GM23338 (cell line): ENCODE data around the gene SSR4. TPM values are rescaled to one million over a fixed set of nuclear protein-coding genes. Genes with fewer than 3 reads are reported as not detected.

Experiments
- ATAC-seq: fragments of 200-7000 bp; cut with Tn5 transposase; 3 replicates; pipeline ENCODE4 v1.9.1; 2020
- DNase-seq: peaks from one replicate; pipeline ENCODE4 v3.0.0-alpha.2; 2015; ENCODE audit warnings: low spot score
- H2AFZ ChIP-seq: fragments of 200-600 bp; sonication (generic); 2 replicates; pipeline ENCODE4 v1.8.0; 2016; ENCODE audit warnings: antibody characterized with exemption, mild to moderate bottlenecking, moderate library complexity
- H3F3A ChIP-seq: fragments of 200-600 bp; sonication (generic); replicated peaks from 2 replicates; pipeline ENCODE4 v1.8.0; 2017; ENCODE audit warnings: antibody characterized with exemption, mixed run types, low read depth
- H3K27ac ChIP-seq: fragments of 200-600 bp; sonication (generic); 2 replicates; pipeline ENCODE4 v1.6.1; 2016; ENCODE audit warnings: low read depth
- H3K27me3 ChIP-seq: fragments of 200-600 bp; sonication (generic); 2 replicates; pipeline ENCODE4 v1.8.0; 2016; ENCODE audit warnings: mild to moderate bottlenecking, mixed run types, moderate library complexity; ENCODE audit not compliant: insufficient read depth
- H3K36me3 ChIP-seq: fragments of 200-600 bp; sonication (generic); 2 replicates; pipeline ENCODE4 v1.8.0; 2016; ENCODE audit warnings: mild to moderate bottlenecking; ENCODE audit not compliant: insufficient read depth
- H3K4me1 ChIP-seq: fragments of 200-600 bp; sonication (generic); 2 replicates; pipeline ENCODE4 v1.8.0; 2016; ENCODE audit warnings: mild to moderate bottlenecking, moderate library complexity; ENCODE audit not compliant: insufficient read depth
- H3K4me2 ChIP-seq: fragments of 200-600 bp; sonication (generic); 2 replicates; pipeline ENCODE4 v1.7.1; 2017; ENCODE audit warnings: mixed run types
- H3K4me3 ChIP-seq: fragments of 200-600 bp; sonication (generic); 2 replicates; pipeline ENCODE4 v1.6.1; 2016; ENCODE audit warnings: mixed run types
- H3K79me2 ChIP-seq: fragments of 200-600 bp; sonication (generic); replicated peaks from 2 replicates; pipeline ENCODE4 v1.8.0; 2017; ENCODE audit warnings: mild to moderate bottlenecking; ENCODE audit not compliant: insufficient read depth
- H3K9me2 ChIP-seq: fragments of 200-600 bp; sonication (generic); 2 replicates; pipeline ENCODE4 v1.8.0; 2017; ENCODE audit not compliant: insufficient read depth
- H4K20me1 ChIP-seq: fragments of 200-600 bp; sonication (generic); replicated peaks from 2 replicates; pipeline ENCODE4 v1.8.0; 2017; ENCODE audit warnings: mild to moderate bottlenecking; ENCODE audit not compliant: insufficient read depth
- H3K27ac Mint-ChIP-seq: 2 replicates; pipeline ENCODE4 v1.8.0; 2020; ENCODE audit warnings: inconsistent platforms, mild to moderate bottlenecking, moderate library complexity, mixed read lengths
- H3K27me3 Mint-ChIP-seq: 3 replicates; pipeline ENCODE4 v1.8.0; 2022; ENCODE audit warnings: low read depth, mild to moderate bottlenecking, moderate library complexity, mixed read lengths, inconsistent platforms; ENCODE audit not compliant: insufficient read depth, poor library complexity
- H3K36me3 Mint-ChIP-seq: 3 replicates; pipeline ENCODE4 v1.8.0; 2021; ENCODE audit warnings: low read depth, mild to moderate bottlenecking, inconsistent platforms, moderate library complexity, mixed read lengths
- H3K4me1 Mint-ChIP-seq: 3 replicates; pipeline ENCODE4 v1.8.0; 2020; ENCODE audit warnings: mild to moderate bottlenecking, inconsistent platforms, mixed read lengths
- H3K4me3 Mint-ChIP-seq: 3 replicates; pipeline ENCODE4 v1.8.0; 2021; ENCODE audit warnings: moderate library complexity, mild to moderate bottlenecking, inconsistent platforms, mixed read lengths
- H3K9me3 Mint-ChIP-seq: 3 replicates; pipeline ENCODE4 v1.8.0; 2020; ENCODE audit warnings: moderate library complexity, mild to moderate bottlenecking, inconsistent platforms, mixed read lengths
- CREB1 ChIP-seq: fragments of 250-450 bp; sonication (Bioruptor Pico); IDR thresholded peaks from 2 replicates; pipeline ENCODE4 v1.5.0; 2020; ENCODE audit warnings: low read depth, mild to moderate bottlenecking, moderate library complexity
- CTCF ChIP-seq, 2 experiments: fragments of 200-600 bp in 1 of 2; sonication (generic) in 1 of 2; conservative IDR thresholded peaks; 2 replicates each; pipeline versions ENCODE4 v1.5.1 to v1.6.1; 2016 to 2017; ENCODE audit warnings: antibody characterized with exemption in 2 of 2, low read depth in 2 of 2, mild to moderate bottlenecking in 2 of 2, moderate library complexity in 1 of 2
- EZH2 ChIP-seq: fragments of 200-600 bp; sonication (generic); IDR thresholded peaks from one replicate; pipeline ENCODE4 v1.8.0; 2017; ENCODE audit warnings: antibody characterized with exemption, mild to moderate bottlenecking, low read depth; ENCODE audit not compliant: unreplicated experiment
- JUNB ChIP-seq: IDR thresholded peaks from one replicate; pipeline ENCODE4 v1.6.1; 2016; ENCODE audit warnings: antibody characterized with exemption; ENCODE audit not compliant: unreplicated experiment
- NANOG ChIP-seq: IDR thresholded peaks from 2 replicates; pipeline ENCODE4 v1.6.1; 2016; ENCODE audit warnings: antibody characterized with exemption, borderline replicate concordance
- POLR2AphosphoS5 ChIP-seq: IDR thresholded peaks from 2 replicates; pipeline ENCODE4 v1.6.1; 2016; ENCODE audit warnings: antibody characterized with exemption, low read depth
- REST ChIP-seq: IDR thresholded peaks from one replicate; pipeline ENCODE4 v1.6.1; 2018; ENCODE audit warnings: antibody characterized with exemption; ENCODE audit not compliant: unreplicated experiment
- ZNF114 ChIP-seq: fragments of 250-450 bp; sonication (Bioruptor Pico); IDR thresholded peaks from 2 replicates; pipeline ENCODE4 v1.5.0; 2020; ENCODE audit warnings: mild to moderate bottlenecking, moderate library complexity
- ZNF331 ChIP-seq: fragments of 250-450 bp; sonication (Bioruptor Pico); IDR thresholded peaks from 2 replicates; pipeline ENCODE4 v1.5.0; 2020; ENCODE audit warnings: low read depth, mild to moderate bottlenecking, moderate library complexity
- ZNF462 ChIP-seq: fragments of 250-450 bp; sonication (Bioruptor Pico); IDR thresholded peaks from 2 replicates; pipeline ENCODE4 v1.5.0; 2020; ENCODE audit warnings: mild to moderate bottlenecking, moderate library complexity
- polyA plus RNA-seq: library from polyadenylated mRNA; unstranded; fragments of >200 nt; fragmentation: Nextera tagmentation; extraction: Ambion mirVana; gene quantifications from 2 replicates; pipeline ENCODE4 v1.2.1, GENCODE V29; 2016
- total RNA-seq: library from RNA; depleted of rRNA; stranded (reverse); fragments of >200 nt; shearing (Covaris generic); gene quantifications from 2 replicates; pipeline ENCODE4 v1.2.3, GENCODE V29; 2014
- TF ChIP-seq, protein P1 (sequence below): IDR thresholded peaks from 2 replicates; pipeline ENCODE4 v1.6.1; 2016; ENCODE audit warnings: antibody characterized with exemption

Gene SSR4
- total and polyA plus RNA-seq, 2 experiments from 2014 or later: 107 to 352 TPM

- no peak overlapping the region for H3K27ac ChIP-seq
- peaks cover 28% of the 10 kb centered on the region for H3K36me3 Mint-ChIP-seq
- H3F3A ChIP-seq: no peaks in the 10 kb centered on the region
- no peak overlapping the region for H3K4me2 ChIP-seq
- H3K79me2 ChIP-seq: peaks cover 40% of the 10 kb centered on the region
- H4K20me1 ChIP-seq: no peaks in the 10 kb centered on the region; the same call in 1 of the 2 replicates
- TF ChIP-seq EZH2: no peak
- no peak for TF ChIP-seq CREB1 (CRISPR knock-in tag)
- no peak for TF ChIP-seq ZNF114 (CRISPR knock-in tag)
- TF ChIP-seq ZNF462 (CRISPR knock-in tag): no peak
- TF ChIP-seq REST: no peak
- TF ChIP-seq POLR2AphosphoS5: no peak
- no peak for TF ChIP-seq ZNF331 (CRISPR knock-in tag)
- TF ChIP-seq CTCF (conservative IDR thresholded peaks at IDR 0.05; ENCODE audit: low read depth in 2 of 2): no peak
- TF ChIP-seq JUNB: no peak
- no peak for TF ChIP-seq NANOG
- TF ChIP-seq, protein P1, sequence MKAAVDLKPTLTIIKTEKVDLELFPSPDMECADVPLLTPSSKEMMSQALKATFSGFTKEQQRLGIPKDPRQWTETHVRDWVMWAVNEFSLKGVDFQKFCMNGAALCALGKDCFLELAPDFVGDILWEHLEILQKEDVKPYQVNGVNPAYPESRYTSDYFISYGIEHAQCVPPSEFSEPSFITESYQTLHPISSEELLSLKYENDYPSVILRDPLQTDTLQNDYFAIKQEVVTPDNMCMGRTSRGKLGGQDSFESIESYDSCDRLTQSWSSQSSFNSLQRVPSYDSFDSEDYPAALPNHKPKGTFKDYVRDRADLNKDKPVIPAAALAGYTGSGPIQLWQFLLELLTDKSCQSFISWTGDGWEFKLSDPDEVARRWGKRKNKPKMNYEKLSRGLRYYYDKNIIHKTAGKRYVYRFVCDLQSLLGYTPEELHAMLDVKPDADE: no peak
- no peak overlapping the region for H3K27ac Mint-ChIP-seq
- ATAC-seq (no peak), DNase-seq (no peak)
- H3K4me3 Mint-ChIP-seq: no peak overlapping the region
- H2AFZ ChIP-seq: no peak overlapping the region
- no peaks in the 10 kb centered on the region for H3K4me1 ChIP-seq
- no peak overlapping the region for H3K4me3 ChIP-seq
- H3K4me1 Mint-ChIP-seq: peaks cover 26% of the 10 kb centered on the region; the same call in 2 of the 3 replicates
- H3K9me3 Mint-ChIP-seq: no peaks in the 10 kb centered on the region
- H3K36me3 ChIP-seq: no peaks in the 10 kb centered on the region
- no peaks in the 10 kb centered on the region for H3K9me2 ChIP-seq
- H3K27me3 ChIP-seq: no peaks in the 10 kb centered on the region
- H3K27me3 Mint-ChIP-seq: peaks cover 4% of the 10 kb centered on the region
Measured at GRCh38 chrX:153806999-153807575, 12.6 kb downstream of the SSR4 start.
